ENCODE measurements around the gene DPH1.

Gene DPH1

DNA sequence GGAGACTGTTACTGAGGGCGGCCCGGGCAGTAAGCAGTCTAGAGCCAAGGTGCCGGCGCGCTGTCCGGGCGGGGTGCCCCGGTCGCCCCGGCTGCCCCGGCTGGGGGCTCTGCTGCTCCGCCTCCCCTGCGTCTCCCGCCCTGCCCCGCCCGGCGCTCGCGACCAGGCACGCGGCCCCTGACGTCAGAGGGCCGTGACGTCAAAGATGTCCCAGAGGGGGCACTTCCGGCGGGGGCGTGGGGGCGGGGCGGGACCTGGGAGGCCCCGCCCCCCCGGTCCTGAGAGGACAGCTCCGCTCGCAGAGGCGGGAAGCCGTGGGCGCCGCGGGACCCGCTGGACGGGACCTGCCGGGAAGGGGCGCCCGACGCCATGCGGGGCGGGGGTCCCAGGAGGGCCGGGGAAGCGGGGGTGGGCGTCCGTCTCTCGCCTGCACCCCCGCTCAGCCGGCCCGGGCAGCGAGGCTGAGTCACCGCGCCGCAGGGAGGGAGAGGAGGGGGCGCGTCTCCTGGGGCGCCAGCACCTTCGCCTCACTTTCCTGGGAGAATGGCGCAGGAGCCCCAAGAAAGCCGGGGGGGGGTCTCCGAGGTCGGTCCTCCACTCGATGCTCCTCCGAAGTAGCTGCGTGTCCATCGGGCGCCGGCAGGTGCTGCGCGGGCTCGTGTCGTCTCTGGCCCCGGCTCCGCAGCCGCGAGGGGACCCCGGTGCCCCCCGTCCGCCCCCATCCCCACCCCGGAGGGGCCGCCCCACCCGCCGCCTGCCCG, 20.5 kb downstream of the DPH1 start:
- DNase-seq, result no peak

DNA sequence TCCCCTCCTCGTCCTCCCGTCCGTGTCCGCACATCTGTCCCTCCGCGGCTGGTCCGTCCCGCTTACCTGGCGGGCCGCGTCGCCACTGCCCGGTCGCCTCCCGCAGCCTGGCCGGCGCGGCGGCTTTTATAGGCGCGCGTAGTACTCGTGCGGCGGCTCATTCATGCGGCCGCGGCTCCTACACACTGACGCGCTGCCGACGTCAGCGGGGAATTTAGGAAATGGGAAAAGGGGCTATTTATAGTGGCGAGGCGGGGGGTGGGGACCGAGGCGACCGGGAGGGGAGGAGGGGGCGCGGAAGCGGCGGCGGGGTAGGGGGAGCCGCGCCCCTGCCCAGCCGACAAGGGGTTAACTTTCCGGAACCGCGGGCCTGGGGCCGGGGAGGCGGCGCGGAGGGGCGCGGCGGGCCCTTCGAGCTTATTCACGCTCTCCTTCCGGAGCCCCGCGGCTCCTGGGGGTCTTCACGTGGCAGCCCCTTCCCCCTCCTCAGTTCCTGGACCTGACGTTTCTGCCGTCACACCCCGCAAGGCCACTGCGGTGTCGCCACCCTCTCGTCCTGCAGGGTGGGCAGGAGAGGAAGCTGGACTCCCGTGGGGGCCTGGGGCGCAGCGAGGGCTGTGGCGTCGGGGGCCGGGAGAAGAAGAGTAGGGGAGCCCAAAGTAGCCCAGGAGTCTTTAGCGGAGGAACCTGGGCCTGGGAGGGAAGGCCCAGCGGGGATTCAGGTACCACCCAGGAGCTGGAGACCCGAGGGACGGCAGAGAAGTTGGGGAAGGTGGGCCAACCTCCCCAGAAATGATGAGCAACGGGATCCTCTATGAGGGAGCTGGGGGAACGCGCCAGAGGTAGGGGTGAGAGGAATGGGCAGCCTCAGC, 21.3 kb downstream of the DPH1 start:
- no peak for DNase-seq

DNA sequence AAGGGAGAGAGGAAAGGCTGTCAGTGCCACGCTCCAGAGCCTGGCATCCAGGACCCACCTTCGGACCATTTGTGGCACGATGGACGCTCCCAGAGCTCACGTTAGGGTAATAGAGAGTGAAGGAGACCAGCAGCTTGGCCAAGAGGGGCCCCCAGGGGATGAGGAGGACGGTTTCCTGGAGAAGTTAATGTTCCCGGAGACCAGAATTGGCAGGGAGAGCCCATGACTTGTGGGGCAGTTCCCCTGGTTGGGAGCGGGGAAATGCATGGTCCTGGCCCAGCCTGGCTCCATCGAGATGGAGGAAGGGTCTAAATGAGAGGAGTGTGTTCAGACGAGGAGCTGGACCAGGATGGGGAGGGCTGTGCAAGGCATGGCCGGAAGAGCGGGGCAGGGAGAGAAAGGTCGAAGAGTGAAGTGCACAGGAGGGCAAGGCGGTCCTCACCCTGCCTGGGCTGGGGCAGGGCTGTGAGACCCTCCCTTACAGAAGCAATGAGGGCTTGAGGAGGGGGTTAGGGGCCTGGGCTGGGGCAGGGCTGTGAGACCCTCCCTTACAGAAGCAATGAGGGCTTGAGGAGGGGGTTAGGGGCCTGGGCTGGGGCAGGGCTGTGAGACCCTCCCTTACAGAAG, 22.1 kb downstream of the DPH1 start:
- no peak for DNase-seq

DNA sequence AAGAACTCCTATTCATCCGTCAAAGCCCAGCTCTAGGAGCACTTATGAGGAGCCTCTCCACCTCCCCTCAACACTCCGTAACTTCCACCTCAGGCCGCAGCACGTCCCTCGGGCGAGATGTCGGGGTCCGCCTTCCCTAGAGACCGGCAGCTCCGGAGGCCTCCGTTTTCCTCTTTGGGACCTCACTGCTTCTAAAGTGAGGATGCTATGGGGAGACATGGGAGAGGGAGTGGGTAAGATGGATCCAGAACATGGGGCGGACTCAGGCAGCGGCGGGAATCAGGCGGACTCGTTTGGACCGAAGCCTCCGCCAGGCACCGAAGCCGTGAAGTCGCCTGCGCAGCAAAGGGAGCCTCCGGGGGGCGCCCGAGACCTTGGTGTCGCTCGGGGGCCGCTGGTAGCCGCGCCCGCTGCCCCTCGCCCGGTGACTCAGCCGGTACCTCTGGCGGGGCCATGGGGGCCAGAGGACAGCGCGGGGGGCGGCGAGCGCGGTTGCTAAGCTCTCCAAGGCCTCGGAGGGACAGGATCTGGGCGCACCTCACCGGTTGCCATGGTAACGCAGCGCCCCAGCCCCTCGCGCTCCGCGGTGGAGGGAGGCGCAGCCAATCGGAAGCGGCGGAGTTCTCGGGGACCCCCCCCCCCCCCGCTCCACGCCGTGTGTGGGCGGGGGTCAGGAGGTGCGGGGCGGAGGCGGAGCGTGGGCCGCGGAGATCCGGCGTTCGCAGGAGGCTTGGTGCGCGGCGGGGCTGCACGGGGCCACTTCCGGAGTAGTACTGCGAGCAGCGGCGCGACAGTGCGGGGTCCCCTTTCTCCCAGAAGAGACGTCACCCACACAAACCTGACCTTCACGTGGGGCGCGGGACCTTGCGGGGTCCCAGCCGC, 23.7 kb downstream of the DPH1 start:
- no peak for DNase-seq

GRCh38 chr17:2054262-2054511, 24.2 kb downstream of the DPH1 start:
- DNase-seq, result no peak

- DNase-seq, result peak; percentile 75
Observed at GRCh38 chr17:2054512-2055291, 24.7 kb downstream of the DPH1 start, which contains the start of gene HIC1. Gene HIC1 (plus strand): TSS chr17:2055103. CDS start chr17:2056691, 1,588 bp downstream.

- no peak for DNase-seq
Observed at GRCh38 chr17:2055292-2056205, 25.6 kb downstream of the DPH1 start.

DNA sequence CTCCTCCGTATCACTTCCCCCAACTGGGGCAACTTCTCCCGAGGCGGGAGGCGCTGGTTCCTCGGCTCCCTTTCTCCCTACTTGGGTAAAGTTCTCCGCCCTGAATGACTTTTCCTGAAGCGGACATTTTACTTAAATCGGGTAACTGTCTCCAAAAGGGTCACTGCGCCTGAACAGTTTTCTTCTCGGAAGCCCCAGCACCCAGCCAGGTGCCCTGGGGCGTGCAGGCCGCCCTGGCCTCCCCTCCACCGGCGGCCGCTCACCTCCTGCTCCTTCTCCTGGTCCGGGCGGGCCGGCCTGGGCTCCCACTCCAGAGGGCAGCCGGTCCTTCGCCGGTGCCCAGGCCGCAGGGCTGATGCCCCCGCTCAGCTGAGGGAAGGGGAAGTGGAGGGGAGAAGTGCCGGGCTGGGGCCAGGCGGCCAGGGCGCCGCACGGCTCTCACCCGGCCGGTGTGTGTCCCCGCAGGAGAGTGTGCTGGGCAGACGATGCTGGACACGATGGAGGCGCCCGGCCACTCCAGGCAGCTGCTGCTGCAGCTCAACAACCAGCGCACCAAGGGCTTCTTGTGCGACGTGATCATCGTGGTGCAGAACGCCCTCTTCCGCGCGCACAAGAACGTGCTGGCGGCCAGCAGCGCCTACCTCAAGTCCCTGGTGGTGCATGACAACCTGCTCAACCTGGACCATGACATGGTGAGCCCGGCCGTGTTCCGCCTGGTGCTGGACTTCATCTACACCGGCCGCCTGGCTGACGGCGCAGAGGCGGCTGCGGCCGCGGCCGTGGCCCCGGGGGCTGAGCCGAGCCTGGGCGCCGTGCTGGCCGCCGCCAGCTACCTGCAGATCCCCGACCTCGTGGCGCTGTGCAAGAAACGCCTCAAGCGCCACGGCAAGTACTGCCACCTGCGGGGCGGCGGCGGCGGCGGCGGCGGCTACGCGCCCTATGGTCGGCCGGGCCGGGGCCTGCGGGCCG, 26.5 kb downstream of the DPH1 start:
- DNase-seq, result no peak

DNA sequence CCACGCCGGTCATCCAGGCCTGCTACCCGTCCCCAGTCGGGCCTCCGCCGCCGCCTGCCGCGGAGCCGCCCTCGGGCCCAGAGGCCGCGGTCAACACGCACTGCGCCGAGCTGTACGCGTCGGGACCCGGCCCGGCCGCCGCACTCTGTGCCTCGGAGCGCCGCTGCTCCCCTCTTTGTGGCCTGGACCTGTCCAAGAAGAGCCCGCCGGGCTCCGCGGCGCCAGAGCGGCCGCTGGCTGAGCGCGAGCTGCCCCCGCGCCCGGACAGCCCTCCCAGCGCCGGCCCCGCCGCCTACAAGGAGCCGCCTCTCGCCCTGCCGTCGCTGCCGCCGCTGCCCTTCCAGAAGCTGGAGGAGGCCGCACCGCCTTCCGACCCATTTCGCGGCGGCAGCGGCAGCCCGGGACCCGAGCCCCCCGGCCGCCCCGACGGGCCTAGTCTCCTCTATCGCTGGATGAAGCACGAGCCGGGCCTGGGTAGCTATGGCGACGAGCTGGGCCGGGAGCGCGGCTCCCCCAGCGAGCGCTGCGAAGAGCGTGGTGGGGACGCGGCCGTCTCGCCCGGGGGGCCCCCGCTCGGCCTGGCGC, 27.3 kb downstream of the DPH1 start:
- no peak for DNase-seq

DNA sequence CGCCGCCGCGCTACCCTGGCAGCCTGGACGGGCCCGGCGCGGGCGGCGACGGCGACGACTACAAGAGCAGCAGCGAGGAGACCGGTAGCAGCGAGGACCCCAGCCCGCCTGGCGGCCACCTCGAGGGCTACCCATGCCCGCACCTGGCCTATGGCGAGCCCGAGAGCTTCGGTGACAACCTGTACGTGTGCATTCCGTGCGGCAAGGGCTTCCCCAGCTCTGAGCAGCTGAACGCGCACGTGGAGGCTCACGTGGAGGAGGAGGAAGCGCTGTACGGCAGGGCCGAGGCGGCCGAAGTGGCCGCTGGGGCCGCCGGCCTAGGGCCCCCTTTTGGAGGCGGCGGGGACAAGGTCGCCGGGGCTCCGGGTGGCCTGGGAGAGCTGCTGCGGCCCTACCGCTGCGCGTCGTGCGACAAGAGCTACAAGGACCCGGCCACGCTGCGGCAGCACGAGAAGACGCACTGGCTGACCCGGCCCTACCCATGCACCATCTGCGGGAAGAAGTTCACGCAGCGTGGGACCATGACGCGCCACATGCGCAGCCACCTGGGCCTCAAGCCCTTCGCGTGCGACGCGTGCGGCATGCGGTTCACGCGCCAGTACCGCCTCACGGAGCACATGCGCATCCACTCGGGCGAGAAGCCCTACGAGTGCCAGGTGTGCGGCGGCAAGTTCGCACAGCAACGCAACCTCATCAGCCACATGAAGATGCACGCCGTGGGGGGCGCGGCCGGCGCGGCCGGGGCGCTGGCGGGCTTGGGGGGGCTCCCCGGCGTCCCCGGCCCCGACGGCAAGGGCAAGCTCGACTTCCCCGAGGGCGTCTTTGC, 28.0 kb downstream of the DPH1 start:
- no peak for DNase-seq

DNA sequence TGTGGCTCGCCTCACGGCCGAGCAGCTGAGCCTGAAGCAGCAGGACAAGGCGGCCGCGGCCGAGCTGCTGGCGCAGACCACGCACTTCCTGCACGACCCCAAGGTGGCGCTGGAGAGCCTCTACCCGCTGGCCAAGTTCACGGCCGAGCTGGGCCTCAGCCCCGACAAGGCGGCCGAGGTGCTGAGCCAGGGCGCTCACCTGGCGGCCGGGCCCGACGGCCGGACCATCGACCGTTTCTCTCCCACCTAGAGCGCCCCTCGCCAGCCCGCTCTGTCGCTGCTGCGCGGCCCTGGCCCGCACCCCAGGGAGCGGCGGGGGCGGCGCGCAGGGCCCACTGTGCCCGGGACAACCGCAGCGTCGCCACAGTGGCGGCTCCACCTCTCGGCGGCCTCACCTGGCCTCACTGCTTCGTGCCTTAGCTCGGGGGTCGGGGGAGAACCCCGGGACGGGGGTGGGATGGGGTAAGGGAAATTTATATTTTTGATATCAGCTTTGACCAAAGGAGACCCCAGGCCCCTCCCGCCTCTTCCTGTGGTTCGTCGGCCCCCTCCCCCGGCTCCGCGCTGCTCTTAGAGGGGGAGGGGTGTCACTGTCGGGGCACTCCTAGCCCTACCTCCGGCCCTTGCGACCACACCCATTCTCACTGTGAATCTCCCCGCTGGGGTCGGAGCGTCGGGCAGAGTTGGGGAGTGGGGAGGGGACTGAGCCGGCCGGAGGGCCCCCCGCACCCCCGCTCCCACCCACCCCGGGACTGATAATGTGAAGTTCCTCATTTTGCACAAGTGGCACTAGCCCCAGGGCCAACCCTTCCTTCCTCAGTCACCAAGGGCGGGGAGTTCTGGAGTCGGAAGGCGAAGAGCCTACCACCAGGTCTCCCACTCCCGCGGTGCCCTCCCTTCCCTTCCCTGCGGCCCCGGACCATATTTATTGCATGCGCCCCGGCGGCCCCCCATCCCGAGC, 28.9 kb downstream of the DPH1 start:
- DNase-seq, result no peak

DNA sequence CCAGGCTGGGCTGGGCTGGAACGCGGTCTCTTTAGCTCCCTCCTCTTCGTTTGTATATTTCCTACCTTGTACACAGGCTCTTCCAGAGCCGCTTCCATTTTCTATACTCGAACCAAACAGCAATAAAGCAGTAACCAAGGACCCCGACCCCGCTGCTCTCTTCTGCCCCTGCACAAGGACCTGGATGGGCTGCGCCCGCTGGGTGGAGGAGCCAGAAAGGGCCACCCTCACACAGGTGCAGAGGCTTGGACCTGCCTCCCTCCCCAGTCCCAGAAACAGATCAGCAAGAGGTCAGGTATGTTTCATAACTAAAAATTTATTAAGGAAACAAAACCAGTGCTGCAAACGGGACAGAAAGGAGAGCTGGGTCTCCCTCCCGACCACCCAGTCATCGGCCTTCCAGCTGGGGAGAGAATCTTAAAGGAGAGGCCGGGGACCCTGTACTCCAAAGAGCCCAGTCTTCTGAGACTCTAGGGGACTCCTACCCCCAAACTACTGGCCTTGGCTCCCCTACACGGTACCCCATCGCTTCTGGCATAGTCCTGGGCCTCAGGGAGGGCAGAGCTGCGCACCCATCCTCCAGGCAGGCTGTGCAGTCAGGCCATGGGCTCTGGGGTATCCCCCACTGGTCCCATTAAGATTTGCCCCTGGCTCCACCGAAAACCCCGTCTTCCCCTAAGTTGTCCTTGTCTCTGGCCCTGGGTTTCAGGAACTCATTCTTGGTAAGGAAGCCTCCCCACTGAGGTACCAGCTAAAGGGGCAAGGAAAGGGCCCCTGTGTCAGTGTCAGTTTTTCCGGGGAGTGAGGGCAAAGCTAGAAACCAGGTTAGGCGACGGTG, 29.8 kb downstream of the DPH1 start:
- no peak for DNase-seq

DNA sequence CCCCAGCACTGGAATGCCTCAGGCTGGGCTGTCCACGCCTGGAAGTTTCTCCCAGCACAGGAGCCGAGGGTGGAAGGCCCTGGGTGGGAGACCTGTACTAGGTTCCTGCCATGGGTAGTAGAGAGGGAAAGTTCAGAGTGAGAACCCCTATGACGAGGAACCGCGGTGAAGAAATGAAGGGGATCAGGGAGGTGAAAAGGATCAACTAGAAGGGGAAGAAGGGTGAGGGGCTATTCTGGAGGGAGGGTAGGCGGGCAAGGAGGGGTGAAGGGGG, 30.4 kb downstream of the DPH1 start:
- DNase-seq, result no peak

DNA sequence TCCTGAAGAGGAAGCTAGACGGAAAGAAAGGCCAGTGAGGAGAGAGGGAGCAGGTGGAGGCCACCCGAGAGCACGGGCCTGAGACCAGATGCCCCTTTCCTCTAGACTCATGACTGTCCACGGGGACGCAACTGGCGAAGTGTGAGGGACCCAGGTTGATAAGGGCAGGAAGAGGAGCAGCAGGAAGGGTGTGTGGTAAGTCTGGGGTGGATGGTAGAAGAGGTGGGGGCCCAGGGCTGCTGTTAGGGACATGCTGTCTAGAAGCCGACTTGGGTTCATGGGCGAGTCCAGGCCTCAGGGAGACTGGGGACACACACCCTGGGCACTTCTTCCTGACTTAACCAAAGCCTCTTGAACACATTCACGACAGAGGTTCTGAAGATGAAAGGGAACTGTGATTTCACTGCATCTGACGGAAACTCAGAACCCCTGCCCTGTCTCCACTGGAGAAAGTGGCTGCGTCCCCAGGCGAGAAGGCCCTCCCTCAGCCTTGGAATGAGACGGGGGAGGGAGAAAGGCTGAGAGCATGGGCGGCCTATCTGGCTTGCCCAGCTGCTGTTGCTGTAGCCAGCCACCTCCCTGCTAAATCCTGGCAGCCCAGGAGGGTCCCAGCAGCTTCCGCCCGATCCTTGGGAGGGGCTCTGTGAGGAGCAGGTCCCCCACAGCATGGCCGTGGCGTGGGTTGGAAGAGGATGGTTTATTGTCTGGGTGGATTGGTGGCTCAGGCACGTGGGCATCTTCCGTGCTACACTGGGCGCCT, 30.9 kb downstream of the DPH1 start:
- no peak for DNase-seq

- no peak for DNase-seq
Observed at GRCh38 chr17:2061441-2061958, 31.5 kb downstream of the DPH1 start.

Measured in amniotic stem cell (primary cell).